IMR-90 (cell line): ENCODE results near the gene CYP3A4.
"Not testable (repeated sequence)": the region's sequence is repeated elsewhere in the genome, so short reads cannot be mapped to it uniquely, and the experiment has no call there.

Experiments
- BHLHE40 ChIP-seq: fragments of 150-350 bp; IDR thresholded peaks from 2 replicates; pipeline ENCODE4 v1.6.1; 2016; ENCODE audit warnings: mild to moderate bottlenecking, low read depth, low read length
- CEBPB ChIP-seq: IDR thresholded peaks from 2 replicates; pipeline ENCODE4 v1.6.1; 2012; ENCODE audit warnings: low read depth, low read length, improper control_type of control experiment
- CHD1 ChIP-seq: IDR thresholded peaks from 2 replicates; pipeline ENCODE4 v1.6.1; 2012; ENCODE audit warnings: low read depth, low read length, improper control_type of control experiment
- FOS ChIP-seq: fragments of 150-350 bp; IDR thresholded peaks from 2 replicates; pipeline ENCODE4 v1.6.1; 2016; ENCODE audit warnings: low read depth, low read length
- MAFK ChIP-seq: IDR thresholded peaks from 2 replicates; pipeline ENCODE4 v1.6.1; 2012; ENCODE audit warnings: low read depth, low read length, improper control_type of control experiment
- MAZ ChIP-seq: IDR thresholded peaks from 2 replicates; pipeline ENCODE4 v1.6.1; 2012; ENCODE audit warnings: low read depth, mild to moderate bottlenecking, low read length, improper control_type of control experiment, moderate library complexity, borderline replicate concordance
- NFE2L2 ChIP-seq: fragments of 150-350 bp; IDR thresholded peaks from 2 replicates; pipeline ENCODE4 v1.6.1; 2016; ENCODE audit warnings: low read depth, mild to moderate bottlenecking, low read length
- POLR2A ChIP-seq: IDR thresholded peaks from 2 replicates; pipeline ENCODE4 v1.6.1; 2012; ENCODE audit warnings: mild to moderate bottlenecking, low read depth, low read length
- RAD21 ChIP-seq: IDR thresholded peaks from 2 replicates; pipeline ENCODE4 v1.6.1; 2012; ENCODE audit warnings: low read length, improper control_type of control experiment
- RFX5 ChIP-seq: IDR thresholded peaks from 2 replicates; pipeline ENCODE4 v1.8.0; 2012; ENCODE audit warnings: low read depth, mild to moderate bottlenecking, low read length, moderate library complexity
- SMC3 ChIP-seq: fragments of 150-350 bp; IDR thresholded peaks from 2 replicates; pipeline ENCODE4 v1.6.1; 2016; ENCODE audit warnings: low read depth, mild to moderate bottlenecking, antibody characterized with exemption, low read length, moderate library complexity
- USF2 ChIP-seq: fragments of 150-350 bp; IDR thresholded peaks from 2 replicates; pipeline ENCODE4 v1.6.1; 2017; ENCODE audit warnings: mild to moderate bottlenecking, antibody characterized with exemption, low read length, low read depth
- TF ChIP-seq, protein P1 (sequence below): conservative IDR thresholded peaks from 2 replicates; pipeline ENCODE4 v1.5.1; 2012; ENCODE audit warnings: mild to moderate bottlenecking, low read depth, low read length, improper control_type of control experiment

GRCh38 chr7:99785654-99786053 is 1.7 kb upstream of the CYP3A4 start:
- not testable (repeated sequence) for TF ChIP-seq RFX5, NFE2L2, CEBPB, USF2, BHLHE40, SMC3, MAFK, RAD21, POLR2A, CHD1, FOS, MAZ
- TF ChIP-seq, protein P1, sequence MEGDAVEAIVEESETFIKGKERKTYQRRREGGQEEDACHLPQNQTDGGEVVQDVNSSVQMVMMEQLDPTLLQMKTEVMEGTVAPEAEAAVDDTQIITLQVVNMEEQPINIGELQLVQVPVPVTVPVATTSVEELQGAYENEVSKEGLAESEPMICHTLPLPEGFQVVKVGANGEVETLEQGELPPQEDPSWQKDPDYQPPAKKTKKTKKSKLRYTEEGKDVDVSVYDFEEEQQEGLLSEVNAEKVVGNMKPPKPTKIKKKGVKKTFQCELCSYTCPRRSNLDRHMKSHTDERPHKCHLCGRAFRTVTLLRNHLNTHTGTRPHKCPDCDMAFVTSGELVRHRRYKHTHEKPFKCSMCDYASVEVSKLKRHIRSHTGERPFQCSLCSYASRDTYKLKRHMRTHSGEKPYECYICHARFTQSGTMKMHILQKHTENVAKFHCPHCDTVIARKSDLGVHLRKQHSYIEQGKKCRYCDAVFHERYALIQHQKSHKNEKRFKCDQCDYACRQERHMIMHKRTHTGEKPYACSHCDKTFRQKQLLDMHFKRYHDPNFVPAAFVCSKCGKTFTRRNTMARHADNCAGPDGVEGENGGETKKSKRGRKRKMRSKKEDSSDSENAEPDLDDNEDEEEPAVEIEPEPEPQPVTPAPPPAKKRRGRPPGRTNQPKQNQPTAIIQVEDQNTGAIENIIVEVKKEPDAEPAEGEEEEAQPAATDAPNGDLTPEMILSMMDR: not testable (repeated sequence)
